Measurements from ENCODE around the gene MRPL17. TPM values are rescaled to one million over a fixed set of nuclear protein-coding genes. Genes with fewer than 3 reads are reported as not detected.

The MRPL17 gene
- total and polyA plus RNA-seq, 9 of the 15 experiments (the other 6 are each of a cell fraction or from before 2014, with no cell fraction given), result 33.9 to 81.6 (median 43.9) TPM

DNA sequence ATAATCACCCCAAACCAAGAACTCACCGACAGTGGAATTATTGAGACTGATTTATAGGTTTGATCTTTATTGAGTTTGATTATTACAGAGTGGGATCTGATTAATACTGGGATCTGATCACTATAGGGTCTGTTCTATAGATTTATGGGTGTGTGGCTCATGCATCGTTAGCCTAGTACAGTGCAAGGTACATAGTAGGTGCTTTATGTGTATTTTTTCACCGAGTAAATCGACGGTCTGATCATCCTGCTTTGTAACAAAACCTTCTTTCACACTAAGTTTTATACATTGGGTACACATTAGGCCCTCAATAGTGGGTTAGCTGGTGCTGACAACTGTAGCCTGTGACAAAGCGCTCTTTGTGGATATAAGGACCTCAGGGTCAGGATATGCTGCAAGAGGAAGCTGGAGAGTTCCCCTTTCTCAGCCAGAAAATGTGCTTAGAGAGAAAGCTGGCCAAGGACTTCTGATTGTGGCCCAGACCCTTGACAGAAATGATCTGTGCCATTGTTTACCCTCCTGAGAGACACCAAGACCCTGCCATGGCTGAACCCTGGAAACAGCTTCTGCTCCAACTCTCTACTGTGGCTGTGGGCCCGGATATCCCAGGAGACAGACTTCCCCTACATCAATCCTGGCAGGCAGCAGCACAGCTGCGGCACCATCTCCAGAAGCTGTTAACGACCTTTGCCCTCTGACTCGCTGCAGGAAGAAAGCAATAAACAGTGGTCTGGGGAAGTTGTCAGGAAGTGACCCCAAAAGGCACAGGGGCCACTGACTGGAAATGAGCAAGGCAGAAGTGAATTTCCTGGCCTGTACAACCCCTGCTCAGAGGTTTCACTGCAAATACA, 47.8 kb downstream of the MRPL17 start (continued):
- TF ChIP-seq CHD1 (IDR thresholded peaks at IDR 0.05; ENCODE audit: low read length) (no peak), SPI1 (IDR thresholded peaks at IDR 0.05; ENCODE audit: borderline replicate concordance, low read depth, low read length) (peak; percentile 93), HDAC8 (tag; IDR thresholded peaks at IDR 0.05) (no peak), KAT7 (CRISPR knock-in tag; IDR thresholded peaks at IDR 0.05; ENCODE audit: borderline replicate concordance) (no peak), NR2C1 (IDR thresholded peaks at IDR 0.05) (peak; percentile 92), NR2C1 (tag; IDR thresholded peaks at IDR 0.05) (peak; percentile 91), SETDB1 (IDR thresholded peaks at IDR 0.05; ENCODE audit: low read length) (no peak), ZNF707 (CRISPR knock-in tag; conservative IDR thresholded peaks at IDR 0.05) (no peak), LCOR (CRISPR knock-in tag; IDR thresholded peaks at IDR 0.05) (no peak), ZNF347 (CRISPR knock-in tag; IDR thresholded peaks at IDR 0.05; ENCODE audit: low read depth) (no peak), ZNF830 (CRISPR knock-in tag; IDR thresholded peaks at IDR 0.05) (no peak), NFRKB (IDR thresholded peaks at IDR 0.05; ENCODE audit: low read depth) (no peak), MEIS2 (IDR thresholded peaks at IDR 0.05; ENCODE audit: partially characterized antibody) (peak; percentile 59), CREM (IDR thresholded peaks at IDR 0.05; ENCODE audit: low read depth) (no peak), JUND (IDR thresholded peaks at IDR 0.05; ENCODE audit: borderline replicate concordance, low read depth, low read length) (0 out of 2 replicates have a peak, but pooled peaks have one; percentile 3), JUND (tag; IDR thresholded peaks at IDR 0.05; ENCODE audit: borderline replicate concordance, low read depth, low read length) (no peak)
- TF ChIP-seq, protein P1, sequence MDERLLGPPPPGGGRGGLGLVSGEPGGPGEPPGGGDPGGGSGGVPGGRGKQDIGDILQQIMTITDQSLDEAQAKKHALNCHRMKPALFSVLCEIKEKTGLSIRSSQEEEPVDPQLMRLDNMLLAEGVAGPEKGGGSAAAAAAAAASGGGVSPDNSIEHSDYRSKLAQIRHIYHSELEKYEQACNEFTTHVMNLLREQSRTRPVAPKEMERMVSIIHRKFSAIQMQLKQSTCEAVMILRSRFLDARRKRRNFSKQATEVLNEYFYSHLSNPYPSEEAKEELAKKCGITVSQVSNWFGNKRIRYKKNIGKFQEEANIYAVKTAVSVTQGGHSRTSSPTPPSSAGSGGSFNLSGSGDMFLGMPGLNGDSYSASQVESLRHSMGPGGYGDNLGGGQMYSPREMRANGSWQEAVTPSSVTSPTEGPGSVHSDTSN (CRISPR knock-in tag; IDR thresholded peaks at IDR 0.05; ENCODE audit: low read depth), result no peak
- TF ChIP-seq, protein P1 (tag; conservative IDR thresholded peaks at IDR 0.05; ENCODE audit: low read depth), result peak; percentile 43; the same call in 1 of the 2 replicates
- TF ChIP-seq, protein P2, sequence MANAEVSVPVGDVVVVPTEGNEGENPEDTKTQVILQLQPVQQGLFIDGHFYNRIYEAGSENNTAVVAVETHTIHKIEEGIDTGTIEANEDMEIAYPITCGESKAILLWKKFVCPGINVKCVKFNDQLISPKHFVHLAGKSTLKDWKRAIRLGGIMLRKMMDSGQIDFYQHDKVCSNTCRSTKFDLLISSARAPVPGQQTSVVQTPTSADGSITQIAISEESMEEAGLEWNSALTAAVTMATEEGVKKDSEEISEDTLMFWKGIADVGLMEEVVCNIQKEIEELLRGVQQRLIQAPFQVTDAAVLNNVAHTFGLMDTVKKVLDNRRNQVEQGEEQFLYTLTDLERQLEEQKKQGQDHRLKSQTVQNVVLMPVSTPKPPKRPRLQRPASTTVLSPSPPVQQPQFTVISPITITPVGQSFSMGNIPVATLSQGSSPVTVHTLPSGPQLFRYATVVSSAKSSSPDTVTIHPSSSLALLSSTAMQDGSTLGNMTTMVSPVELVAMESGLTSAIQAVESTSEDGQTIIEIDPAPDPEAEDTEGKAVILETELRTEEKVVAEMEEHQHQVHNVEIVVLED (CRISPR knock-in tag; IDR thresholded peaks at IDR 0.05), result no peak
- TF ChIP-seq, protein P3, sequence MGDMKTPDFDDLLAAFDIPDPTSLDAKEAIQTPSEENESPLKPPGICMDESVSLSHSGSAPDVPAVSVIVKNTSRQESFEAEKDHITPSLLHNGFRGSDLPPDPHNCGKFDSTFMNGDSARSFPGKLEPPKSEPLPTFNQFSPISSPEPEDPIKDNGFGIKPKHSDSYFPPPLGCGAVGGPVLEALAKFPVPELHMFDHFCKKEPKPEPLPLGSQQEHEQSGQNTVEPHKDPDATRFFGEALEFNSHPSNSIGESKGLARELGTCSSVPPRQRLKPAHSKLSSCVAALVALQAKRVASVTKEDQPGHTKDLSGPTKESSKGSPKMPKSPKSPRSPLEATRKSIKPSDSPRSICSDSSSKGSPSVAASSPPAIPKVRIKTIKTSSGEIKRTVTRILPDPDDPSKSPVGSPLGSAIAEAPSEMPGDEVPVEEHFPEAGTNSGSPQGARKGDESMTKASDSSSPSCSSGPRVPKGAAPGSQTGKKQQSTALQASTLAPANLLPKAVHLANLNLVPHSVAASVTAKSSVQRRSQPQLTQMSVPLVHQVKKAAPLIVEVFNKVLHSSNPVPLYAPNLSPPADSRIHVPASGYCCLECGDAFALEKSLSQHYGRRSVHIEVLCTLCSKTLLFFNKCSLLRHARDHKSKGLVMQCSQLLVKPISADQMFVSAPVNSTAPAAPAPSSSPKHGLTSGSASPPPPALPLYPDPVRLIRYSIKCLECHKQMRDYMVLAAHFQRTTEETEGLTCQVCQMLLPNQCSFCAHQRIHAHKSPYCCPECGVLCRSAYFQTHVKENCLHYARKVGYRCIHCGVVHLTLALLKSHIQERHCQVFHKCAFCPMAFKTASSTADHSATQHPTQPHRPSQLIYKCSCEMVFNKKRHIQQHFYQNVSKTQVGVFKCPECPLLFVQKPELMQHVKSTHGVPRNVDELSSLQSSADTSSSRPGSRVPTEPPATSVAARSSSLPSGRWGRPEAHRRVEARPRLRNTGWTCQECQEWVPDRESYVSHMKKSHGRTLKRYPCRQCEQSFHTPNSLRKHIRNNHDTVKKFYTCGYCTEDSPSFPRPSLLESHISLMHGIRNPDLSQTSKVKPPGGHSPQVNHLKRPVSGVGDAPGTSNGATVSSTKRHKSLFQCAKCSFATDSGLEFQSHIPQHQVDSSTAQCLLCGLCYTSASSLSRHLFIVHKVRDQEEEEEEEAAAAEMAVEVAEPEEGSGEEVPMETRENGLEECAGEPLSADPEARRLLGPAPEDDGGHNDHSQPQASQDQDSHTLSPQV (IDR thresholded peaks at IDR 0.05), result peak; percentile 57; the same call in 1 of the 2 replicates

All from K562 (cell line).